Gastrocnemius medialis (tissue), 4 donors: Measurements from ENCODE around the gene CEP350.

Experiments
- POLR2A ChIP-seq, 2 donors: fragments of 450-650 bp; IDR thresholded peaks; one replicate each; pipeline ENCODE4 v1.6.1; 2017; ENCODE audit warnings: antibody characterized with exemption in 2 of 2, mild to moderate bottlenecking in 2 of 2, moderate library complexity in 2 of 2
- TF ChIP-seq, protein P1 (sequence below), 5 experiments: fragments of 450-650 bp in 3 of 5; fragments of 200-600 bp in 2 of 5; sonication (generic) in 2 of 5; IDR thresholded peaks in 4 of 5; conservative IDR thresholded peaks in 1 of 5; 1 replicate in 4 of 5; 2 replicates in 1 of 5; pipeline ENCODE4 v1.5.1; 2016 to 2019; ENCODE audit warnings: antibody characterized with exemption in 5 of 5, mild to moderate bottlenecking in 3 of 5, moderate library complexity in 3 of 5

DNA sequence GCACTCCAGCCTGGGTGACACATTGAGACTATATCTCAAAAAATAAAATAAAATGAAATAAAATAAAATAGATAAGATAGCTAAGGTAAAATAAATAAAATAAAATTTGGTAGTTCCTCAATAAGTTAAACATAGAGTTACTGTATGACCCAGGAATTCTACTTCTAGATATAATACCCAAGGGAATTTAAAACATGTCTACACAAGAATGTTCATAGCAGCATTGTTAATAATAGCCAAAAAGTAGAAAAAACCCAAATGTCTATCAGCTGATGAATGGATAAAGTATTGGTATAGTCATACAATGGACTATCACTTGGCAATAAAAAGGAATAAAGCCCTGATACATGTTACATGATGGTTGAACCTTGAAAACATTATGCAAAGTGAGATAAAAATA, 47.8 kb downstream of the CEP350 start:
- no peak for TF ChIP-seq POLR2A (IDR thresholded peaks at IDR 0.05)
- TF ChIP-seq, protein P1, sequence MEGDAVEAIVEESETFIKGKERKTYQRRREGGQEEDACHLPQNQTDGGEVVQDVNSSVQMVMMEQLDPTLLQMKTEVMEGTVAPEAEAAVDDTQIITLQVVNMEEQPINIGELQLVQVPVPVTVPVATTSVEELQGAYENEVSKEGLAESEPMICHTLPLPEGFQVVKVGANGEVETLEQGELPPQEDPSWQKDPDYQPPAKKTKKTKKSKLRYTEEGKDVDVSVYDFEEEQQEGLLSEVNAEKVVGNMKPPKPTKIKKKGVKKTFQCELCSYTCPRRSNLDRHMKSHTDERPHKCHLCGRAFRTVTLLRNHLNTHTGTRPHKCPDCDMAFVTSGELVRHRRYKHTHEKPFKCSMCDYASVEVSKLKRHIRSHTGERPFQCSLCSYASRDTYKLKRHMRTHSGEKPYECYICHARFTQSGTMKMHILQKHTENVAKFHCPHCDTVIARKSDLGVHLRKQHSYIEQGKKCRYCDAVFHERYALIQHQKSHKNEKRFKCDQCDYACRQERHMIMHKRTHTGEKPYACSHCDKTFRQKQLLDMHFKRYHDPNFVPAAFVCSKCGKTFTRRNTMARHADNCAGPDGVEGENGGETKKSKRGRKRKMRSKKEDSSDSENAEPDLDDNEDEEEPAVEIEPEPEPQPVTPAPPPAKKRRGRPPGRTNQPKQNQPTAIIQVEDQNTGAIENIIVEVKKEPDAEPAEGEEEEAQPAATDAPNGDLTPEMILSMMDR (IDR thresholded peaks at IDR 0.05 in 4 of 5, conservative IDR thresholded peaks at IDR 0.05 in 1 of 5), result no peak
